ENCODE measurements around the gene HLA-DQB1. TPM values are rescaled to one million over a fixed set of nuclear protein-coding genes. Genes with fewer than 3 reads are reported as not detected.

HLA-DQB1 gene
- total and polyA plus RNA-seq, 2 of the 8 experiments (the other 6 are each of a cell fraction or from before 2014, with no cell fraction given): 1.2 to 5.2 TPM

DNA sequence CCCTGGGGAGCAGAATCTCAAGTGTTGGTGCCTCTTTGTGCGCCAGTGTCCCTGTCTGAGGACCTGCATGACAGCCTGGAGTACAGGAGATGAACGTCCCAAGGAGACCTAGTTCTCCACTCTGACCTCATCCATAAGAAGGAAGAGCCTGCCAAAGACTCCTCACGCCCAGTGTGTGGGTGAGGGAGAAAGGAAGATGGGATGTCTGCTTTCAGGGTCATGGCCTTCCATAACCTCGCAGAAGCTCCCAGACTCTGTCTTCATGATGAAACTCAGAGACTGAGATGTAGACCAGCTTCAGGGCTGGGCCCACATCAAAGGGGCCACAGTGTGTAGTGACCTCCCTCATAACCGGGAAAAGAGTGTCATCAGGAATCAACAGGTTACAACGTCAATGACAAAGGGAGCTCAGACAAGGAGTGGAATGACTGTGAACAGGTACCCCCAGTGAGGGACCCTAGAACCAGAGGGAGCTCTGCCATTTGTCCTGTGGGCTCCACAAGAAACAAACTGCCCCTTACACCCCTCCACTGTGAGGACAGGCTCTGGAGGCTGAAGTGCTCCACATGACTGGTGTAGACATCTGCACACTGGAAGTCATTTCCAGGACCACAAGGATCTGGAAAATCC is 8.1 kb downstream of the HLA-DQB1 start:
- Histone ChIP-seq H2BK12ac (ENCODE audit: low read depth, low read length) (no peak overlapping the region), H2AFZ (ENCODE audit: low read length) (no peak overlapping the region), H2BK20ac (ENCODE audit: low read length) (no peak overlapping the region), H3K14ac (ENCODE audit: insufficient read length) (no peak overlapping the region), H3K27ac (ENCODE audit: low read depth, low read length) (no peak overlapping the region), H2AK5ac (ENCODE audit: low read depth, low read length) (no peak overlapping the region), H3K23me2 (ENCODE audit: low read depth, low read length) (no peaks in the 10 kb centered on the region), H2BK15ac (ENCODE audit: low read length) (no peak overlapping the region), H4K20me1 (replicated peaks in 1 of 2; ENCODE audit: control insufficient read depth in 1 of 2, insufficient read depth in 2 of 2, low read length in 2 of 2) (no peaks in the 10 kb centered on the region), H3K79me2 (ENCODE audit: control insufficient read depth in 1 of 2, insufficient read depth in 2 of 2, low read length in 2 of 2) (no peaks in the 10 kb centered on the region), H3K4ac (replicated peaks; ENCODE audit: insufficient read length, low read depth, low read length) (no peak overlapping the region), H3K27me3 (replicated peaks in 1 of 4; ENCODE audit: control insufficient read depth in 3 of 4, extremely low read depth in 1 of 4, insufficient read depth in 3 of 4, low read length in 3 of 4) (no peaks in the 10 kb centered on the region), H3K4me1 (replicated peaks in 1 of 4; ENCODE audit: control insufficient read depth in 3 of 4, insufficient read depth in 4 of 4, low read length in 3 of 4) (no peaks in the 10 kb centered on the region), H2BK5ac (ENCODE audit: low read depth, low read length) (no peak overlapping the region), H3K79me1 (ENCODE audit: low read depth, low read length) (no peaks in the 10 kb centered on the region), H3K9me3 (ENCODE audit: insufficient read depth in 2 of 2, low read depth in 1 of 2, low read length in 1 of 2) (no peaks in the 10 kb centered on the region), H3K56ac (replicated peaks; ENCODE audit: insufficient read length, low read depth, low read length) (no peak overlapping the region), H3K4me3 (ENCODE audit: extremely low read depth in 1 of 4, insufficient read depth in 2 of 4, low read depth in 3 of 4, low read length in 4 of 4) (no peak overlapping the region), H4K8ac (ENCODE audit: extremely low read depth, insufficient read depth, low read length) (no peak overlapping the region), H2BK120ac (replicated peaks; ENCODE audit: low read depth, low read length) (no peak overlapping the region), H3K23ac (ENCODE audit: insufficient read length) (no peak overlapping the region), H3K36me3 (ENCODE audit: control insufficient read depth in 2 of 4, insufficient read depth in 4 of 4, low read length in 3 of 4) (no peaks in the 10 kb centered on the region), H3K18ac (ENCODE audit: extremely low read depth, low read length) (no peak overlapping the region), H4K5ac (ENCODE audit: insufficient read length, low read depth, low read length) (no peak overlapping the region), H3K9ac (replicated peaks in 1 of 4; ENCODE audit: extremely low read depth in 1 of 4, low read depth in 3 of 4, low read length in 3 of 4) (no peak overlapping the region), H3K4me2 (ENCODE audit: insufficient read depth in 1 of 2, low read depth in 2 of 2, low read length in 2 of 2) (no peak overlapping the region), H4K91ac (replicated peaks; ENCODE audit: insufficient read length, low read length) (no peak overlapping the region)
- DNase-seq (ENCODE audit: low read depth in 1 of 2, low spot score in 2 of 2) (no peak), FAIRE-seq (no peak)
- POLR2A ChIA-PET (ENCODE audit: partially characterized antibody): no interaction called here
- CTCF ChIA-PET (ENCODE audit: partially characterized antibody): no interaction called here
- WGBS, 2 experiments (ENCODE audit: extremely low coverage in 1 of 2, insufficient coverage in 1 of 2, insufficient read length in 1 of 2, insufficient replicate concordance in 2 of 2, low coverage in 1 of 2, low lambda C conversion rate in 2 of 2, missing lambda C conversion rate in 1 of 2): 78% methylated on average over 6 of the region's 6 CpGs; no CpG with 5 or more reads in 1 of the 2 experiments
- TF ChIP-seq SUZ12 (IDR thresholded peaks at IDR 0.05; ENCODE audit: low read length) (no peak), SIN3A (conservative IDR thresholded peaks at IDR 0.05 in 1 of 2, IDR thresholded peaks at IDR 0.05 in 1 of 2; ENCODE audit: low read depth in 1 of 2, low read length in 2 of 2) (no peak), SIRT6 (IDR thresholded peaks at IDR 0.05; ENCODE audit: low read length) (no peak), EGR1 (IDR thresholded peaks at IDR 0.05; ENCODE audit: borderline replicate concordance, low read depth, low read length) (no peak), CBX5 (IDR thresholded peaks at IDR 0.05; ENCODE audit: low read depth, low read length) (no peak), SP4 (IDR thresholded peaks at IDR 0.05; ENCODE audit: low read length) (no peak), TEAD4 (IDR thresholded peaks at IDR 0.05; ENCODE audit: low read depth, low read length) (no peak), YY1 (IDR thresholded peaks at IDR 0.05; ENCODE audit: low read depth, low read length) (no peak)

Data from H1 (cell line).